A549 (cell line): ENCODE data around the gene UPK3B.
"Not testable (repeated sequence)": the region's sequence is repeated elsewhere in the genome, so short reads cannot be mapped to it uniquely, and the experiment has no call there.

ENCODE experiments used
- CTCF ChIP-seq: fragments of >200 bp; sonication (Bioruptor Twin); formaldehyde crosslinking; IDR thresholded peaks from 3 replicates; pipeline ENCODE4 v1.5.1; 2016
- ELK1 ChIP-seq: fragments of 150-350 bp; IDR thresholded peaks from 2 replicates; pipeline ENCODE4 v1.6.1; 2014; ENCODE audit warnings: low read depth, mild to moderate bottlenecking, low read length

- not testable (repeated sequence) for TF ChIP-seq CTCF, ELK1
Observed at GRCh38 chr7:76486618-76487017, 23.7 kb upstream of the UPK3B start.
